ENCODE results near the gene NTM.

DNA sequence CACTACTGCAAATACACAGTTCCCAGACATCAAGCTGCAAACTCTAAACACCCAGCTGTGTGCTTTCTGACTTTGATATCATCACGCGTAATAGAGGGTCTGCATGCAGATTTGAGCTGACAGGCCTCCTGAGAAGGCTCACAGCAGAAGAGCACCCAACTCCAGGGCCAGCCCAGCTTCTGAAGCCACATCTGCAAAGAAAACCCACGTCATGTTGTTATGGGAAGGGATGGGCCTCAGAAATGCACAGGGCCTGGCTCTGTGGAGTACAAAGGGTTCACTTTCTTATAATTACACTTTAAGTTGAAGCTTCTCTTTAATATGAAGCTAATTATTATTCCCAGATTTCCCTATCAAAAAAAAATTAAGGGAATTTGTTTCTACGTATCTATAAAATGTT is 927.9 kb downstream of the NTM start:
- no peak for TF ChIP-seq POLR2A (IDR thresholded peaks at IDR 0.05)
- TF ChIP-seq, protein P1, sequence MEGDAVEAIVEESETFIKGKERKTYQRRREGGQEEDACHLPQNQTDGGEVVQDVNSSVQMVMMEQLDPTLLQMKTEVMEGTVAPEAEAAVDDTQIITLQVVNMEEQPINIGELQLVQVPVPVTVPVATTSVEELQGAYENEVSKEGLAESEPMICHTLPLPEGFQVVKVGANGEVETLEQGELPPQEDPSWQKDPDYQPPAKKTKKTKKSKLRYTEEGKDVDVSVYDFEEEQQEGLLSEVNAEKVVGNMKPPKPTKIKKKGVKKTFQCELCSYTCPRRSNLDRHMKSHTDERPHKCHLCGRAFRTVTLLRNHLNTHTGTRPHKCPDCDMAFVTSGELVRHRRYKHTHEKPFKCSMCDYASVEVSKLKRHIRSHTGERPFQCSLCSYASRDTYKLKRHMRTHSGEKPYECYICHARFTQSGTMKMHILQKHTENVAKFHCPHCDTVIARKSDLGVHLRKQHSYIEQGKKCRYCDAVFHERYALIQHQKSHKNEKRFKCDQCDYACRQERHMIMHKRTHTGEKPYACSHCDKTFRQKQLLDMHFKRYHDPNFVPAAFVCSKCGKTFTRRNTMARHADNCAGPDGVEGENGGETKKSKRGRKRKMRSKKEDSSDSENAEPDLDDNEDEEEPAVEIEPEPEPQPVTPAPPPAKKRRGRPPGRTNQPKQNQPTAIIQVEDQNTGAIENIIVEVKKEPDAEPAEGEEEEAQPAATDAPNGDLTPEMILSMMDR (IDR thresholded peaks at IDR 0.05) = no peak
- TF ChIP-seq POLR2AphosphoS5 (IDR thresholded peaks at IDR 0.05) = no peak

All from breast epithelium (tissue), 3 donors.